Measurements from ENCODE around the gene PIEZO2.

Gene PIEZO2

DNA sequence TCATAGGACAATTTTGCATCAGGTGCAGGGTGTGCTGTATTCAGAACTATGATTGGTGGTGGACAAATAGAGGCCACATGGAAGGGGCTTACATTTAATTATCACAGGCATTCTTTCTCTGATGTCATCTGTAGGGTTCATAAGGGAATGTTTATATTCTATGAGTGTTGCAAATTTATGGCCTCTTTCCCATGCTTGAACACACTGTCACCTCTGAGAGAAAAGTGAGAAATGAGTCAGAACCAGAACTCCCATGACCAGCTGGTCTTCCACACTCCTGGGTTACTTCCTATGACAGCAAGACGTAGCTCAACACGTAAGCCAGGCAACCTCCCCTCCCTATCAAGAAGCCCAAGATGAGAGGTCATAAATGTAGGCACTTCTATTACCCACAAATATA lies 310.8 kb downstream of the PIEZO2 start:
- no peak for DNase-seq

DNA sequence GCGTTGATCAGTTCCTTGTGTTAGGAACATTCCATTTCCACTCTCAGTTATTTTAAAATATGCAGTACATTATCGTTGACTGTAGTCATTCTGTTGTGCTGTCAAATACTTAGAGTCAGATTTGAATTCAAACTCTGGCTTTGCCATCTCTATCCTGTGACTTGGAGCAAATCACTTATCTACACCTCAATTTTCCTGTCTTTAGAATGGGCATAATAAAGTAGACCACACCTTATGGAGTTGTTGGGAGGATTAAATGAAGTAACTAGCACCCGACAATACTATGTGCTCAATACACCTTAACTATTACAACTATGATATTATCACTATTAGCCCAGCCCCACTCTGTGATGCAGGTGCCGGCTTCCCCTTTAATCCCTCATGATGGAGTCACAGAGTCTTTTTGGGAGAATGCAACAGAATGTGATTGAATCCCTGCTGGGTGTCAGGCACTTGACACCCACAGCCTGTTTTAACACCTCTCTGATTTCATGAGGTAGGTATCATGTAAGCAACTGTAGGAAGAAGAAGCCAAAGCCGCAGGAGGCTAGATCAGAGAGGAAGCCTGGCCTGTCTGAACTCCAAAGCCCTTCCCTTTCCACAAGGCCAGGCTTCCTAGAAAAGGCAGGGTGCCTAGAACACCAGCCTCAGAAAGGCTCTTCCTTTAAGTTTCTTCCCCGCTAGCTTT lies 315.1 kb downstream of the PIEZO2 start:
- DNase-seq, result no peak

DNA sequence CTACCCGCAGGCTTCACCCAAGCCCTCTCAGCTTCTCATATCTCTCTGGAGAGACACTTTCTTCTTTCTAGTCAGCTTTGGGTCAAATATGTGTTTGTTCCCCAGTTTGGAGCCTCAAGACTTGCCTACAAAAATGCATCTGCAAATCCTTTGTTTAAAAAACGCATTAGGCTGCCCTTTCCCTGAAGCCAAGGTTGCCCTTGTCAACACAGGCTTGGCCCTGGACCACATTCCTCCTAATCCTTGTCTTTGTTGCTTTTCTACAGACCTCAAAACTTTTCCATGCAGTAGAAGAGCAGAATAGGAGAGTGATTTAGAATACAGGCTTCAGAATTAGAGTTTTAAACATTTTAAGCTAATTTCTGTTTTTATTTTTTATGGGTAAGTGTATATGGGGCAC lies 315.7 kb downstream of the PIEZO2 start:
- no peak for DNase-seq

DNA sequence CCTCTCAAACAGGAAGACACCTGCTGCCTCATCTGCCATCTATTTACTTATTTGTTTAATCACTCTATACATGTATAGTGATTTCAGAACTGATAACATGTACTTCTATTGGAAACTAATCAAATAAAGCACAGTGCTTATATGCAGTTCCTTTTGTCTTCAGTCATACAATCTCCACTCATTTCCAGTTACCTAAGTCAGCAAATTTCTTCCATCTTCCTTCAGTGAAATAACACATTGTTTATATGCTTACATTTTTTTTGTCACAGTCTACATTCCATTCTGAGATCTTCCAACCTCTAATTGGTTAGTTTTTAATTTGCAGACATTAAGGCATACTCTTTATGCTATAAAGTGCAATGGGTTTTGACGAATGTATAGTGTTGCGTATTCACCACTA lies 323.0 kb downstream of the PIEZO2 start:
- DNase-seq, result no peak

DNA sequence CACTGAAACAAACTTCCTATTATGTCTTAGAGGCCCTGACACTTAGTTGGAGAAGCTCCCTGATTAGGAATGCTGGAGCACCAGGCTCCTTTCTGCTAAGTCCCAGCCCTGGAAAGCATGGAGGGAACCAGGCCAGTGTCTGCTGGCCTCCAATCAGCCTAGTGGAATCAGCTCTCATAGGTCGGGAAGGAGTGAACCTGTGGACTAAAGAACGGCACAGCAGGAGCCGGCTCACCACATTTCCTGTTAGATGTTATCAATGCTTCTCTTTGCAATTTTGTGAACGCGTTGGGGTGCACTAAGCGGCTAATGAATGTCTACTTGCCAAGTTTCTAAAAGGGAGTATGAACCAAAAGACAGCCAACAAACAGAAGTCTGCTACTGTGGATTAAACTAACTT lies 326.9 kb downstream of the PIEZO2 start:
- no peak for DNase-seq

DNA sequence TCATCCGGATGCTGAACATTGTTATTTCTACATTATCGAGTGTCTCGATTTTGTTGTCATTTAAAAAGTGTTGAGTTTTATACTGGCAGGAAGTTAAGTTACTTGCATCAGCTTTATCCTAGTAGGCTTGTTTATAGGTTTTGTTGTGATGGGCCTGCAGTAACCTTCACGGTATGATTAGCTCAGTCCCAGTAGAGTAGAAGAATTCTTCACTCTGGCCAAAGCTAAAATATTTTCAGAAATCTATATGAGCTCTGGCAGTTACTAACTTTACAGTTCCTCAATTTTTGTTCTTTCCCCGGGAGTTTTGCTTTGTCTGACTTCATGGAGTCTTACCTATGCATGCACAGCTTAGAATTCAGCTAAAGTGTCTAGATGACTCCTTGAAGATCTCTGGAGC lies 328.7 kb downstream of the PIEZO2 start:
- DNase-seq, result no peak

DNA sequence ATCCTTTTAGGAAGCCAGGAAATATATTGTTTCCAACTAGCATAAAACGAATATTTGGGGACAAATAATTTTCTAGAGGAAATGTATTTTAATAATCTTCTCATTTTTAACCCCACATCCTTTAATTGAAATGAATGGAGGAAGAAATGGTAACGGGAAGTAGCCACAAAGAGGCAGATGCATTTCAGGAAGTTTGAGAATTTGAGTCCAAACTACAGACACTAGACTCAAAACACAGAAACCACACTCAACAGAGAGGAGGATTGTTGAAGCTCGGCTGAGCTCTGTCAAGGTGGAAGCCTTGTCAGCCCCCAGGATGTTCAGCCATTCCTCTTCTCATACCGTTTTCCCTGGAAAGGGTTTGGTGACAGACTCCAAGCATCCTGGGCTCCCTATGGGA lies 335.0 kb downstream of the PIEZO2 start:
- no peak for DNase-seq

DNA sequence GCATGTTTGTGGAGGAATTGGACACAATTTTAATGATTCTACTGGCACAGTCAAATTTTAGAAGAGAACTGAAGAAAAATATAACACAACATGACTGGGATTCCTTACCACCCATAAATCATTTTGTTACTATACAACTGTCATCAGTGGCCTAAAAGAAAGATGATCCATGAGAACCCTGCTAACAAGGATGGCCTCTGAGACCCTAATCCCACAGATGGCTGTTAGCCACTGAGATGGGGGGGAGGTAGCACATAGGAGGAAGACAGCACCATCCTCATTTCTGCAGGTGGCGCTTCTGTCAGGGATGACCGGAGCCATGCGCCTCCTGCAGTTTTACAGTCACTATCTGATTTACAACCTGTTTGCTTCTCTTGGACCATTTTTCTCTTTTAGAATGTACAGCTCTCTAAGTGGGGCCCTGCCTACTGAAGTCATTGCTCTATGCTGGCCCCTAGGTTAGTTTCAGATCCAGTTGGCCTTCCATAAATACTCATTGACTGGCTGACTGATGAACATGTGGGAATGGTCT lies 343.7 kb downstream of the PIEZO2 start:
- no peak for DNase-seq

DNA sequence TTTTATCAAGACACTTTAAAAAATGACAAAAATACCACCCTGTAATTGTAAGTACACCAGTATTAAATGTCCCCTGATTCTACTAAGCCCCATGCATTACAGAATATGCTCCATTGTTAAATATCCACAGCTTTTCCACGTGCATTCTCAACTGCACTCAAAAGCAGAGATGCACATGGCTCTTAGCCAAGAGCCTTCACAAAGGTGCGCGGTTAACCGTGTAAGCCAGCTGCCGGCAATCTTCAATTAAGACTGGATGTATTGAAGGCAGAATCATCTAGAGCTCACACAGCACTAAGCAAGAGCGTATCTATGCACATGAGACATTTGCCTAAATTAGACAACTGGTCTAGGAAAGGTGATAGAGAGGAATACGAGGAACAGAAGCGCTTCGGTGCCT lies 345.2 kb downstream of the PIEZO2 start:
- DNase-seq, result peak; percentile 60

DNA sequence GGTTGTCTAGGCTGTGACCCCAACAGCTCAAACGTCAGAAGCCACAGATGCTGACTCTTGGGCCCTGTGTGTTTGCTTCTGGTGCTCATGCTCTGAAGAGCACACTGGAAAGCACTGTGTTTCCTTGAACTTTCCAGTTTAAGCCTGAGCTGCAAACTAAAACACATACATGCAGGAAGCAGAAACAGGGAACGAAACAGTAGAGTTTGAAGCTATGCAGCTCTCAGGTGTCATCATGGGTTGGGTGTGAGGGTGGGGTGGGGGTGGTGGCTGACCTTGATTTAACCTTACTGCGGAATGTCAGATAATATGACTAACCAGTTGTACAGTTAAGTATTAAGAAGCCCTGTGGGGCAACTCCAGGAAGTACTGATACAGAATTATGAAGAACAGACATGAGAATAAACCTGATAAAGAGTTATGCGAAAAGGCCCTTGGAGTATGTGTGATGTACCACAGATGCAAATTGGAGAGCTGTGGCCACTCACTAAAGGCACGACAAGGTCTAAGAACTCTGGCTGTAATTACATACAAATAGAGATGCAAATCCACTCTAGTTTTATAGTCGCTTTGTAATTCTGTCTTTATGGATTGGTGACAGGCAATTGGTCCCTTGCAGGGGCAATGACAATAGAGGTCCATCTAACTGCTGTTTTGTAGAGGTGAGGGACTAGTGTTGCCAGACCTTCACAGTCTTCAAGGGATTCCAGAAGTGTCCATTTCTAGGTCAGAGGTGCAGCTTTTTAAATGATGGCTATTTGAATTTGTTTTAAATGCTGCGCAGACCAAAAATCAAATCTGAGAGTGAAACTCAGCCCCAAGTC lies 350.4 kb downstream of the PIEZO2 start:
- no peak for DNase-seq

DNA sequence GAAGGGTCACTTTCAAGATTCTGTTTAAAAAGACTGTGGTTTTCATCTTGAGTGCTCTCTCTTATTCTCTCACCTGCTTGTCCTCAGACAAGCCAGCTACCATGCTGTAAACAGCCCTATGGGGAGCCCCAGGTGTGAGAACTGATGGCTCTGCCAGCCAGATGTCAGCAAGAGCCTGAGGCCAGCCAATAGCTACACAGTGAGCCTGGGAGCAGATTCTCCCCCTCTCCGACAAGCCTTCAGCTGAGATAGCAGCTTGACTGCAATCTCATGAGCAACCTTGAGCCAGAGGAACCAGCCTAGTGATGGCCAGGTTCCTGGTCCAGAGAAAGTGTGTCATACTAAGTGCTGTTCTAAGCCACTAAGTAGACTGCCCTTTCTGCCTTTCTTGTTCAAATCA lies 351.5 kb downstream of the PIEZO2 start:
- DNase-seq, result peak; percentile 61

DNA sequence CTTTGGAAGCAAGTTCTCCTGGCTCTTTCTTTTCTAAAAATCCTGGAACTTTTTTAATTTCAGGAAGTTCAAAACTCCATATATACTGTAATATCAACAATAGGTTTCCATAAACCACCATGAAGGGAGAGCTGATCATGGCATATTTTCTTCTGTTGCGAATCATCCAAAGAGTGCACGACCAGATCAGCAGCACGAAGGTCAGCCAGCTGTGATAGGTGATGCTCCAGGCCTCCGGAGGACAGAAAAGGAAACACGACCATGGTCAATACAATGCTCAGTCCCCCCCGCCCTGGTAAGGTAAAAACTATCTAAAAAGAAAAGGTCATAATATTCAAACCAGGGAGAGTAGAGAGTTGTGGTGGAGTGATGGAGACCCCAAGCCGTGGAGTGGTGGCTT lies 354.6 kb downstream of the PIEZO2 start:
- DNase-seq, result no peak

DNA sequence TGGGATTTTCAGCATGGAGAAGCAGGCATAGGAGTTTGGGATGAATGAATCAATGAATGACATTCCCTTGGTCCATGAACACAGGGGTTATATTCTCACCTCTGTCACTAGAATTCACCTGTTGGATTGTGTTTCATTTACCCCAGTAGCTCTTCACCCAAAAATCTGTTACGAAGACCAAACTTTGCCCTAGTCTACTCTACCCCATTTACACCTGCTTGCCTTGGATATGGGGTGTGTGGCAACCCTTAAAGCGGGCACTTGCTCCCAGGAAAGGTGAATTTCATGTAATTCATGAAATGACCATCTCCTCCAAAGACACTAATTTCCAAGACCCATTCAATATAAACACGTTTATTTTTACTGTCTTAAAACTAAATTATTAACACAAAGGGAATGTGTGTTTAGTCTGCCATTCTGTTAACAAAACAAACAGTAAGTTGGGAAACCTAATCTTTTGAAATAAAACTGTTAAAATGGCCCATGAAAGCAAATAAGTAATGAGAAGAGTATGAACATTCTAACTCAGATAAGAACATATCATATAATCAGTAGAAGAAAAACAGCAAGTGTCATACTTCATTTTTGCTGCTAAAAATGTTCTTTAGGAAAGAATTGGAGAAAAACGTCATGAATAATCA lies 355.5 kb downstream of the PIEZO2 start:
- DNase-seq, result no peak

DNA sequence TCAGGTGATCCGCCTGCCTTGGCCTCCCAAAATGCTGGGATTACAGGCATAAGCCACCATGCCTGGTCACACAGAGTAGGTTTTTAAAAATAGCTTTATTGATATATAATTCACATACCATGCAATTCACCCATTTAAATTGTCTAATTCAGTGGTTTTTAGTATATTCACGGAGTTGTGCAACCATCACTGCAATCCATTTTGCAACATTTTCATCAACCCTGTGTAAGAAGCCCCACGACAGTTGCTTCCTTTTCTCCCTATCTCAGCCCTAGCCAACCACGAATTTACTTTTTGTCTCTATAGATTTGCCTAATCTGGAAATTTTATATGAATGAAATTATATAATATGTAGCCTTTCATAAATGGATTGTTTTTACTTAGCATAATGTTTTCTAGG lies 357.2 kb downstream of the PIEZO2 start:
- no peak for DNase-seq

DNA sequence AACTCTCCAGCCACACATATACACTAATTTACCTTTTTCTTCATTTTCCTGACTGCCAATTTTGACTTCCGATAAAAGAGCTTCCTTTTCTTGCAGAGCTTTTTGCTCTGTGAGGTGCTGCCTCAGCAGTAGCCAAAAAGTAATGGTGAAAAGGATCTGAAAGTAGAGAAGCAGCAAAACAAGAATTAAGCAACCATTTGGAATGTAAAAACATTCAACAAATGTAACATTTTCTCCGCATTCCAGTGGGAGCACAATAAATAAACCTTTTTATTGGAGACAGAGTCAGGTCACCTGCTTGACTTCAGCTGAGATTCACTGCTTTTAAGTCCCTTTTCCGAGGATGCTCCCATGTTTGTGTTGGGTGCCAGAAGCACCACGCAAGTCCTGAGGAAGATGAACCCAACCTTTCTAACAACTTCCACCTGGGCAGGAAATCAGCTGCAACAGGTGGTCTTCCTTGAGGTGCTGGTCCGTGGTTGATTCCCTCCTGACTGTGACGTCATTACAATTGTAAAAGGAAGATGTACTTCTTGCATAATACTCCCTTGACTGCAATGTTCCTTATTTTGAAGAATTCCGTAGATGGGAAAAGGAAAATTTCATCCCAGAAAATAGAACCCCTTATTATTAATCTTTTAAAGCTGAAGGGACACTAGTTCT lies 358.1 kb downstream of the PIEZO2 start:
- no peak for DNase-seq

DNA sequence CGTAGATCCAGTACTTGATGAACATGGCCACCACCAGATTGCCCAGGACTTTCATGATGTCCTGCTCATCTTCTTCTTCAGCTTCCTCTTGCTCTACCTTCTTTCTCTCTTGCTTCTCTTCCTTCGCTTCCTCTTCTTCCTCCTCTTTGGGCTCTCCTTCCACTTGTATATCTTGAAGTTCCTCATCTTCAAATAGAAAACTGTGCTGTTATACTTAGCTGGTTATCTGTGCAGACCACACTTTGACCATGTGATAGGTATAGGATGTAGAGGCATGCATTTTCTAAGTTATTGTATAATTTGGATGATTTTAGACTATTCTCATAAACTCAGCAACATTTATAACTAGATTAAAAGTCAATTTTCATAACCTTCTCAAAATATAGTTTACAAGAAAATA lies 360.2 kb downstream of the PIEZO2 start:
- DNase-seq, result no peak

DNA sequence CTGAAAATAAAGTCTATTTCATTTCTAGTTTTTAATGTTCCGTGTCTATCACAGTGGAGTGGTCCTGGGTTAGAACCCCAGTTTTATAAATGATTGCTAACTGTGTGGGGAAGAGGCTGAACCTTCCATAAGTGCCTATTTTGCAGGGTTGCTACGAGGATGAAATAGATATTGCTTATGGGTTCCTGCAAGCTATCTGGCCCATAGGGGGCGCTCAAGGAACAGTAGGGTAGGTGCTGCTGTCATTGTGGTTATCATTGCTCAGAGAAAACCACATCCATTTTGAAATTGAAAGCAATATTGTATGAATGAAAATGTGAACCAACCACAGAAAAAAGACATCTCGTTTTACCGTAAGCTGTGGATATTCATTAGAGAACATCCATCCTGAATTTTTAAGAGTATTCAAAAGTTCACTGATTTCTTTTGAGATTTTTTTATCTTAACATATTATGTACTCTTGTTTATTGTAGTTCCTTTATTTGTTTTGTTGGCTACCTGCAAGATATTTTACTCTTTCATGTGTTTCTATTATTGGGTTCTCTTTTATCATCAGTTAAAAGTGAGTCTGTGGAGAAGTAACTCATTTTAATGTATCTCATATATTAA lies 362.0 kb downstream of the PIEZO2 start:
- DNase-seq, result peak; percentile 63

DNA sequence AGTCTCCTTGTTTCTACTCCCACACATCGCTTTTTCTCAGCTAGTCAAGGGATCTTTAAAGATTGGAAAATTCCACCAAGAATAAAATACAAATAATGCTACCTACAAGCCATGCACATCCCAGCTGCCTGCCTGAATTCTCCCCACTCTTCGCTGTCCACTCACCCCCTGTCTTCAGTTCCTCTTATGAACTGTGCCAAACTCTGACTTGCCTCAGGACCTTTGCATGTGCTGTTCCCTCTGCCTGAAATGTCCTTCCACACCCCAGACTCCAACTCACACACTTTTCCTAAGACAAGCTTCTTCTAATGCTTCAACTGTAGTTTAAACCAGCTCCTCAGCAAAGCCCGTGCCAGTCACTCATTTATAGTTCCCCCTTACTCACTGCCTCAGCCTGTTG lies 363.6 kb downstream of the PIEZO2 start:
- DNase-seq, result no peak

DNA sequence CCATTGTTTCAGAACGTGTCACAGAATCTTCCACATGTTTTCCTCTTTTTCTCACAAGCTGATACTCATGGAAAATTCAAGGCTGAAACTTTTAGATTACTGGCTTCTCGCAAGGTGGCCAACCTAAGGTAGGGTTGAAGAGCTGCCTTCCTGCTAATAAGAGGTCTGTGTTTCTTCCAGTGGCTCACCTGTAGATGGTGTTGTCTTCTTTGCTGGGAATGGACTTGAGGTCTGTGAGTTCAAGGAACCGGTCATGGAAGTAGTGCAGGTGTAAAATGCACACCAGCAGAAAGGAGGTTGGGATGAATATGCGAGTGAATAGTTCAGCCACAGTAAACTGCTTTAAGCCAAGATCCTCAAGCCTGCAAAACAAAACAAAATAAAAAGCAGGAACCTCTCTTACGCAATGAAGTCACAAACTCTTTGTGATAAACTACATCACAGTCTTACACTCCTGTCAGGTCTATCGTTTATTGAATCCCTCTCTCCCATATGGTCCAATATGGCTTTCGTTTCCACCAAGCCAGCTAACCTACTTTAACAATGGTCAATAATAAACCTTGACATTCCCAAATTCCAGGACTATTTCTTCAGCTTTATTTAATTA lies 364.7 kb downstream of the PIEZO2 start:
- DNase-seq, result no peak

DNA sequence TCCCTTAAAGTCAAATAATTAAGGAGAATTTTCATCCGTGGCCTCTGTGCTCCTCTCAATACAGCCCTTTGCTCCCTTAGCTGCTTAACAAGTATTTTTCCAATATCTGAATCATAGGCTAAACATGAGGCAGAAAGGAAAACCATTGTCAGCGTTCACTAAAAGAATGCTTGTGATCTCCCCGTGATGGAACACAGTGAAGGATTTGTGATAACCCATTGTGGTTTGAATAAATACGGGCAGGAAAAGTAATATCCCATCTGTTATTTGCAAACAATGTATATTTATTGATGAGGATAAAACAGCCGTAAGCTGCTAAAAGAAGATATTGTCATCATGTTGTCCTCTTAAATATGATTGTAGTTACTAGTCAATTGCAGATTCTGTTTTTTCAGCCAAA lies 365.4 kb downstream of the PIEZO2 start:
- no peak for DNase-seq

DNA sequence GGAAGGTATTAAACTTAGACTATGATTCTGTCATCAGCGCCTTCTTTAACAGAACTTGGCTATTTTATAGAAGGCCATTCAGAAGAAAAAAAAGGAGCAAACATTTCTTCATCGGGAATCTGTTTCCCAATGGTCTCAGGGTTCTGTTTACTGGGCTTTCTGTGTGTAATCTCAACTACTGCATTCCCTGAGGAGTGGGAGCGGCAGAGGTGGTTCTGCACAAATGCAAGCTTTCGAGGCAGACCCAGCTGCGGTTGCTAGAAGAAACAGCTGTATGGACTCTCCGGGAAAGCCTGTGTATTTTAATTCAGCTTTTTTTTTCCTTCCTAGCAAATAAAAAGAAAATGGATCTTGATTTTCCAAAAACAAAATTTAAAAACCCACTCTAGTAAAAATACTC lies 372.9 kb downstream of the PIEZO2 start:
- DNase-seq, result no peak

DNA sequence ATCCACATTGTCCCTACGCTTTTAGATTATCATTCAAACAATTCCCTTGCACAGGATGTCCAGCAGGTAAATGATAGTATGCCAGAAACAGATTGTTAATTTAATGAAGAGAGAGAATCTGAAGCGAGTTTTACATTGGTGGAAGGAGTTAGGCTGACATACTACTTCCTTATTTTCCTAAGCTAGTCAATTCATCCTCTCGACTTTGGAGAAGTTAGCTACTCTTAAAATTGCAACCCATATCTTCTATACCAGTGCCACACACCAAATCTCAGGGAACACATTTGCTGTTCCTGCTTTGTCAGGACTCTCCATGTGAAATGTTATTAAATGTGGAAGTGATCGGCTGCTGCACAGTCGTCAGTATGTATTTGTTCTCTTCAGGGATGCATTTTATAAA lies 374.3 kb downstream of the PIEZO2 start:
- DNase-seq, result no peak

Data from NCI-H510A treated with DMSO at 0.1 percent for 48 hours (cell line).